Right kidney (tissue), 1 donor: ENCODE results near the gene RAF1.
"Not testable (repeated sequence)": the region's sequence is repeated elsewhere in the genome, so short reads cannot be mapped to it uniquely, and the experiment has no call there.

Experiments used
- DNase-seq: peaks from one replicate; pipeline ENCODE4 v3.0.0-alpha.2; 2016

RAF1 gene

GRCh38 chr3:12643010-12643380 is 20.9 kb downstream of the RAF1 start:
- no peak for DNase-seq

GRCh38 chr3:12640853-12641252 is 23.1 kb downstream of the RAF1 start:
- DNase-seq, result not testable (repeated sequence)

DNA sequence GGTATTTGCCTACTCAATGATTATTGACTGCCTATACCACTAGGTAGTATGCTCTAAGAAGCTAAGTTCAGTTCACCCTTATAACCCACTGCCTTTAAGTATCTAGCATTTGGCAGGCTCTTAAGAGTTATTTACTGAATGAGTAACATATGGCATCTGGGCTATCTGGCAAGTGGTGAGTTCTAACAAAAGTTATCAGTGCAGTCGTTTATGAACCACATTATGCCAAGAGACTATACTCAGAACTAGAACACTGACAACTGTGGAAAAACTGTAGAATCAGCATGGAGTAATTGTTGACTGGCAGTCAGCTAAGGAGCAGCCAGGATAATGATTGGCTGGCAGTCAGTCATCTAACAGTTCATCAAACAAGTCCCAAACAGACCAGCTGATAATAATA is 25.8 kb downstream of the RAF1 start:
- no peak for DNase-seq

DNA sequence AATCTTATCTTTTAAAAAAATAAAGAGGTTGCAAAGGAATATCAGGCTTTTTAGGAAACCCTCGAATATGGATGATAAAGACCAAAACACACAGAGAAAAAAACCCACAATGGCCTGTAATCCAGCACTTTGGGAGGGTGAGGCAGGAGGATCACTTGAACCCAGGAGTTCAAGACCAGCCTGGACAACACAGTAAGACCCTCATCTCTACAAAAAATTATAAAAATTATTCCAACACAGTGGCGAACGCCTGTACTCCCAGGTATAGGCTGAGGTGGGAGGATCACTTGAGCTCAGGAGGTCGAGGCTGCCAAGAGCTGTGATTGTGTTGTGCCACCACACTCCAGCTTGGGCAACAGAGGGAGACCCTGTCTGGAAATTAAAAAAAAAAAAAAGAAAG is 30.8 kb downstream of the RAF1 start:
- no peak for DNase-seq

DNA sequence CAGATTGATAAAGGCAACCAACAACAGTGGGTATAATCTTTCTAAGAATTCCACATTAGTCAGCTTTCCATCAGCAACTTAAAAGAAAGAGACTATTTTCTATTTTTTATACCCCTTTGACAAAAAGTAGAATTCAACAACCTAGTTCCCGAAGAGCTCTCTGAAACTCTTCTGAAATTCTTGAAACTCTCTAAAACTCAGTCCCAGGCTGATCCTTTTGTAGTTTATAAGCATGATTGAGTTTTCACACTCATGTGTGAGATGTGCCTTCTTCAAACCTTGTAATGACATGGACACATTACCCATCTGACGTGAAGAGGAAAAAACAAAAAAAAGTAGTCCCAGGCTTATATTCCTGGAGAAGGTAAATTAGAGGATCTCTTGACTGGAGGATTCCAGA is 31.4 kb downstream of the RAF1 start:
- DNase-seq, result no peak

- DNase-seq, result not testable (repeated sequence)
Measured at GRCh38 chr3:12630843-12631242, 33.1 kb downstream of the RAF1 start.

DNA sequence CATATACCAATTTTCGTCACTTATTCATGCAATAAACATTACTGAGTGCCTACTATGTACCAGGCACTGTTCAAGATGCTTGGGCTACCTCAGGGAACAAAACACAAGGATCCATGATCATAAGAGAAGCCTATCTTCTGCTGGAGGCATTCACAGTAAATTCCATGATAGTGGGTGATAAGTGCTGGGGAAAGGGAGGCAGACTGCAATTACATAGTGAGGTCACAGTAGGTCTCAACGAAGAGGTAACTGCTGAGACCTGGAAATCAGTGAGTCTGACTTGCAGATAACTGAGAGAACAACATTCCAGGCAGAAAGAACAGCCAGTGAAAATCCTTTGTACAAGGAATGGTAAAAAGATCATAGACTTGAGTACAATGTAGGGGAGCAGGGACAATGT is 33.6 kb downstream of the RAF1 start:
- DNase-seq, result no peak

DNA sequence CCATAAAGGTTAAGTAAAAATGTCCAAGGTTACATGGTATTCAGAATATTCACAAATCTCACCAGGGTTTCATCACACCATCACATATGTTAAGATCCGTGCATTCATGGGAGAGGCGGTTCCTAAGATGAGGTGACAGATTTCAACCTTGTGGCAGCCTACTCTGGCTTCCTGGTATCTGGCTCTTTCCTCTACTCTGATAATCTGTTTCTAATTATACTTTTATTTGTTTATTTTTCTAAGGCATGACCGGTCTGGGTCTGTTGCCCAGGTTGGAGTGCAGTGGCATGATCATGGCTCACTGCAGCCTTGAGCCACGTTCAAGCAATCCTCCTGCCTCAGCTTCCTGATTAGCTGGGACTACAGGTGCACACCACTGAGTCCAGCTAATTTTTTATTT is 34.4 kb downstream of the RAF1 start:
- no peak for DNase-seq

GRCh38 chr3:12628813-12629212 is 35.1 kb downstream of the RAF1 start:
- DNase-seq, result no peak

DNA sequence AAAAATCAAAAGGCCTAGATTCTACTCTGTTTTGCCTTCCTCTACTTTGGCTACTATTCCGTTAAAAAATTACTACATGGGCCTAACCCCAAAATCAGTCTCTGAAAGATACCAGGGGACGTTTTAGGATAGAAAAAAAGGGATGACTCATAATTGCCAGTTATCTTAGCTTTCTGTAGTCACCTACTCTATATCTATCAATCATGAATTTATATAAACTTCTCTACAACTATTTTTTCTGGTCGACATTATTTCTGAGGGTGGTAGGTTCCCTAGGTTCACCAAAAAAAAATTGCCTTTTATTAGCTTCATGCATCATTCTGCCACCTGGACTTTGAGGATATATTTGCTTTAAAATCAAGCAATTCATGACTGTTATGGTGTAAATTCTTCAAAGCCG is 36.5 kb downstream of the RAF1 start:
- no peak for DNase-seq

GRCh38 chr3:12624964-12625363 is 39.0 kb downstream of the RAF1 start:
- DNase-seq, result not testable (repeated sequence)

GRCh38 chr3:12624056-12624455 is 39.9 kb downstream of the RAF1 start:
- no peak for DNase-seq

- no peak for DNase-seq
Measured at GRCh38 chr3:12622335-12622734, 41.6 kb downstream of the RAF1 start.

GRCh38 chr3:12620729-12621128 is 43.2 kb downstream of the RAF1 start:
- no peak for DNase-seq

GRCh38 chr3:12620305-12620704 is 43.6 kb downstream of the RAF1 start:
- DNase-seq, result no peak

DNA sequence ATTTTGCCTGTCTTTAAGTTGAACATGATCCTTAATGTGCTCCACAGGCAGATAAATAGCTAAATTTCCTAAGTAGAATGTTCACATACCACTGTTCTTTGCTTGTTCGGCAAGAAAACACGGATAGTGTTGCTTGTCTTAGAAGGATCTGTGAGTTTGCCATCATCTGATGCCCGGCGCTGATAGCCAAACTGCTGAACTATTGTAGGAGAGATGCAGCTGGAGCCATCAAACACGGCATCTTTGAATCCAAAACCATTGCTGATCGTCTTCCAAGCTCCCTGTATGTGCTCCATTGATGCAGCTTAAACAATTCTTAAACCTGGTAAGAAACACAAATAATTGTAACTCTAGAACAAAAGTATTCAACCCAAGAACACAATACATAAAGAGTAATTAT is 45.5 kb downstream of the RAF1 start:
- DNase-seq, result no peak

GRCh38 chr3:12615266-12615665 is 48.7 kb downstream of the RAF1 start:
- DNase-seq, result no peak

DNA sequence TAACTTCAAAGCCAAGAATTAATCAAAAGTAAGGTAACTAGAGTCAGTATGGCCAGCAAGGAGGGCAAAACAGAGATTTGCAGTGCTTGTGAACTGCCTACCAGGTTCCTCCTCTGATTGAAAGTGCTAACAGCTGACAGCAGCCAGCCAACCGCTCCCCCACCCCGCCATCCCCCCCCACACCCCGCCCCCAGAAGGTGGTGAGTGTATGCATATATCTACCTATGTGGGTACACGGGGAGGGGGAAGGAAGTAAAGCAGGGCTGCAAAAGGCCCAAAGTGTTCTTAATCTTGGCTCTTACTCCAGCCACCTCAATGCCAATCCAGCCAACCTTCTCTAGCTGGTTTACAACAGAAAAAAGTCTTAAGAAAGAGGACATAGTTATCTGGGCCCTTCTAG is 50.7 kb downstream of the RAF1 start:
- DNase-seq, result no peak

DNA sequence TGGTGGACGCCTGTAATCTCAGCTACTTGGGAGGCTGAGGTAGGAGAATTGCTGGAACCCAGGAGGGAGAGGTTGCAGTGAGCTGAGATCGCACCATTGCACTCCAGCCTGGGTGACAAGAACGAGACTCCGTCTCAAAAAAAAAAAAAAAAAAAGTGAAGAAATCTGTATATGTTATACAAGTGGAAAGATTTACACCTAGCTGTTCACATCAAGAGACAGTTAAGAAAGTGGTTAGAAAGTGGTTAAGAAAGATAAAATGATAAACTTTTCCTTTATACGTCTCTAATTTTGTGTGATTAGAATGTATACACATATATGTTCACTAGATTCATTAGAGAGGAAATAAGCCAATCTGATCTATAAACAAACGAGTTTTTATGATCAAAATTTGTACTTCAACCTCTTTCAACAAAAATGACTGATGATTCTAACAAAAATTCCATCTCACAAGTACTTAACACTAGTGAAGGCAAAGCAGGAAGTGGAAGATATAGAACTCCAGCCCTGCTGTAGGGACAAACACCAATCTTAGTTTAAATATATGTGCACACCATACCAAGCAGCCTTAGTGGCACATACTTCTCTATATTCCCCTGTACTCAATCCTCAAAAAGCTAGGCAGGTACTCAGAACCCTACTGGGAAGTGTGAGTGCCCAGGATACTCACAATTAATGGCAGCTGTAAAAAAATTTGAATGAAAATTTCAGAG is 51.2 kb downstream of the RAF1 start:
- no peak for DNase-seq

DNA sequence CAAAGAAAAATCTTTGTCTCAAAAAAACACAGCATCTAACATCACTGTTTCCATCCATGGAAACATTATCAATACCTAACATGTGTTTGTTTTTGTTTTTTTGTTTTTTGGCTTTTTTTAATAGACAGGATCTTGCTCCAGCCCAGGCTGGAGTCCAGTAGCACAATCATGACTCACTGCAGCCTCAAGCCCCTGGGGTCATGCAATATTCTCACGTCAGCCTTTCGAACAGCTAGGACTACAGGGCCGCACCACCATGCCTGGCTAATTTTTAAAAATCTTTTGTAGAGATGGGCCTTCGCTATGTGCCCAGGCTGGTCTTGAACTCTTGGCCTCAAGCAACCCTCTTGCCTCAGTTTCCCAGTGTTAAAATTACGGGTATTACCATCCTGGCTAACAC is 52.8 kb downstream of the RAF1 start:
- no peak for DNase-seq

- DNase-seq, result no peak
Measured at GRCh38 chr3:12608376-12608775, 55.5 kb downstream of the RAF1 start.

DNA sequence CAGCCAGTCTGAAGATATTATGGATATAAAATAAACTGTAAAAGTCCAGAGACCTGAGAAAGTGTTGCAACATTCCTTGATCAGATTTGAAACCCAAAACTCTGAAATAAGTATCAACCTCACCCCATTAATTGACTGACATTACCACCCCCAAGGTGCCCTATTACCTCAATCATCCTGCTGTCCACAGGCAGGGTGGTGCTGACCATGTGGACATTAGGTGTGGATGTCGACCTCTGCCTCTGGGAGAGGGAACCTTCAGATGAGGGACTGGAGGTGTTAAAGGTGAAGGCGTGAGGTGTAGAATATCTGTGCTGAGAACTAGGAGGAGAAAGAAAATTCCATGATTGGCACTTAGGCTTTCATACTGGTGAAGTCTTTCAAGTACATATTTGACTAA is 59.9 kb downstream of the RAF1 start:
- no peak for DNase-seq

GRCh38 chr3:12601072-12601471 is 62.8 kb downstream of the RAF1 start:
- no peak for DNase-seq

DNA sequence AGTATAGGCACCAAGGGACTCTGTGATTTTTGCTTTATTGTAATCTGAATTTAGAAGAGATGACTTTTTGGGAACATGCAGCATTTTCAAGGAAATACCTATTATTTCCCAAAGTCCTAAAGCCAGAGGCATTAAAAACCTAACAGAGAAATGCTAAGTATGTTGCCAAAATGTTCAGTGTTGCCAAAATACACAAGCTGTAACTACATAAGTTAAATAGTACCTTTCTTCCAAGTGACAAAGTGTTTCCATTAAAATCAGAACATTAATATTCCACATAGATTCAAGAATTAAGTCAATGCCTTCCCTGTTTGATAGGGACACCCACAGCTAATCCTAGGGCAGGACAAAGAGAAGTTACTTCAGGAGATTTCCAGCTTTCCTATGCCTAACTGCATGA is 65.0 kb downstream of the RAF1 start:
- DNase-seq, result no peak

DNA sequence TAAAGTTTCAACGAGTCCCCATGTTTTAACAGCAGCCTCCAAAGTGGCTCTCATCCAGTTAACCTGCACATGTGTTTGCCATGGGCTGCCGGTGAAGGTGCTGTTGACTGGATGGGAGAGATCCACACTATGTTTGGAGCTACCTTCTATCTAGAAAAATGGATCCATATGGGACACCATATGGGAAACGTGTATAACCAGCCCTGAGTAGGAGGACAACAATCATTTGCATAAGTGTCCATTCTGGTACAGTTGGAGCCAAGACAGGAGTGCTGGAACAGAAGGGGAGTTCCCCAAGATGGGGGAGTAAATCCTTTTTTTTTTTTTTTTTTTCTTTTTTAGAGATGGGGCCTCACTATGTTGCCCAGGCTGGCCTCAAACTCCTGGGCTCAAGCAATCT is 70.4 kb downstream of the RAF1 start:
- no peak for DNase-seq
